H1 (cell line): ENCODE results near the gene BNC2. TPM values are rescaled to one million over a fixed set of nuclear protein-coding genes. Genes with fewer than 3 reads are reported as not detected.

Experiments
- CTCF ChIA-PET: fragments of 300-600 bp; sonication (Branson Sonifier 250); formaldehyde crosslinking; loops from one replicate; lab custom pipeline; 2021; ENCODE audit not compliant: partially characterized antibody; lab: Charles Lee
- POLR2A ChIA-PET: fragments of 300-600 bp; sonication (Branson Sonifier 250); formaldehyde crosslinking; loops from one replicate; lab custom pipeline; 2021; ENCODE audit warnings: inconsistent platforms; ENCODE audit not compliant: partially characterized antibody; lab: Charles Lee
- DNase-seq, 2 experiments: peaks; one replicate each; pipeline versions ENCODE4 v3.0.0 to v3.0.0-alpha.2; 2010 to 2022; ENCODE audit warnings: low spot score in 2 of 2, low read depth in 1 of 2, mixed read lengths in 1 of 2
- FAIRE-seq: peaks from 2 replicates; lab custom pipeline; 2011; peaks lifted over from hg19 to GRCh38; lab: Jason Lieb, UNC
- H2AFZ ChIP-seq: 2 replicates; pipeline ENCODE4 v1.8.1; 2012; ENCODE audit warnings: low read length, inconsistent platforms
- H2AK5ac ChIP-seq: 2 replicates; pipeline ENCODE4 v1.6.1; 2013; ENCODE audit warnings: low read depth, low read length
- H2BK120ac ChIP-seq: replicated peaks from 2 replicates; pipeline ENCODE3; 2013; ENCODE audit warnings: low read depth, low read length, inconsistent platforms
- H2BK12ac ChIP-seq: 2 replicates; pipeline ENCODE4 v1.6.1; 2013; ENCODE audit warnings: low read depth, low read length
- H2BK15ac ChIP-seq: 2 replicates; pipeline ENCODE4 v1.6.1; 2013; ENCODE audit warnings: low read length
- H2BK20ac ChIP-seq: 2 replicates; pipeline ENCODE4 v1.6.1; 2013; ENCODE audit warnings: low read length
- H2BK5ac ChIP-seq: 2 replicates; pipeline ENCODE4 v1.6.1; 2013; ENCODE audit warnings: low read depth, low read length
- H3K14ac ChIP-seq: 2 replicates; pipeline ENCODE4 v1.6.1; 2013; ENCODE audit warnings: inconsistent platforms; ENCODE audit not compliant: insufficient read length
- H3K18ac ChIP-seq: 2 replicates; pipeline ENCODE4 v1.6.1; 2013; ENCODE audit warnings: low read length; ENCODE audit errors: extremely low read depth
- H3K23ac ChIP-seq: 2 replicates; pipeline ENCODE4 v1.6.1; 2013; ENCODE audit warnings: inconsistent platforms; ENCODE audit not compliant: insufficient read length
- H3K23me2 ChIP-seq: 2 replicates; pipeline ENCODE4 v1.6.1; 2013; ENCODE audit warnings: low read depth, low read length
- H3K27ac ChIP-seq: 2 replicates; pipeline ENCODE4 v1.6.1; 2011; ENCODE audit warnings: low read depth, low read length, inconsistent platforms
- H3K27me3 ChIP-seq, 4 experiments: replicated peaks in 1 of 4; 1 replicate in 1 of 4; 2 replicates in 3 of 4; pipeline versions ENCODE4 v1.6.1 to v1.8.1; 2011 to 2013; ENCODE audit warnings: low read length in 3 of 4, mild to moderate bottlenecking in 3 of 4, inconsistent platforms in 2 of 4, mixed read lengths in 2 of 4, moderate library complexity in 1 of 4; ENCODE audit not compliant: control insufficient read depth in 3 of 4, insufficient read depth in 3 of 4; ENCODE audit errors: extremely low read depth in 1 of 4
- H3K36me3 ChIP-seq, 4 experiments: 2 replicates each; pipeline versions ENCODE4 v1.6.1 to v1.8.1; 2011 to 2013; ENCODE audit warnings: mild to moderate bottlenecking in 4 of 4, low read length in 3 of 4, moderate library complexity in 2 of 4, control low read depth in 1 of 4, inconsistent platforms in 1 of 4; ENCODE audit not compliant: insufficient read depth in 4 of 4, control insufficient read depth in 2 of 4
- H3K4ac ChIP-seq: replicated peaks from 2 replicates; pipeline ENCODE3; 2013; ENCODE audit warnings: low read length, low read depth, mixed read lengths, inconsistent platforms; ENCODE audit not compliant: insufficient read length
- H3K4me1 ChIP-seq, 4 experiments: replicated peaks in 1 of 4; 1 replicate in 1 of 4; 2 replicates in 3 of 4; pipeline versions ENCODE4 v1.6.1 to v1.8.1; 2011 to 2013; ENCODE audit warnings: low read length in 3 of 4, inconsistent platforms in 2 of 4, mixed read lengths in 1 of 4; ENCODE audit not compliant: insufficient read depth in 4 of 4, control insufficient read depth in 3 of 4
- H3K4me2 ChIP-seq, 2 experiments: 2 replicates each; pipeline versions ENCODE4 v1.6.1 to v1.8.1; 2011 to 2013; ENCODE audit warnings: low read depth in 2 of 2, low read length in 2 of 2, control low read depth in 1 of 2, inconsistent platforms in 1 of 2, mild to moderate bottlenecking in 1 of 2; ENCODE audit not compliant: insufficient read depth in 1 of 2
- H3K4me3 ChIP-seq, 4 experiments: fragments of 200-600, 300-600 bp in 1 of 4; sonication (generic), shearing (Covaris generic), sonication (Bioruptor Twin) in 1 of 4; 2 replicates each; pipeline versions ENCODE4 v1.5.1 to v1.8.1; 2011 to 2016; ENCODE audit warnings: low read length in 4 of 4, low read depth in 3 of 4, control low read depth in 2 of 4, inconsistent platforms in 2 of 4, mild to moderate bottlenecking in 2 of 4, mixed read lengths in 1 of 4, moderate library complexity in 1 of 4; ENCODE audit not compliant: insufficient read depth in 2 of 4; ENCODE audit errors: extremely low read depth in 1 of 4
- H3K56ac ChIP-seq: replicated peaks from 2 replicates; pipeline ENCODE3; 2013; ENCODE audit warnings: low read depth, mild to moderate bottlenecking, mixed read lengths, low read length, inconsistent platforms; ENCODE audit not compliant: insufficient read length
- H3K79me1 ChIP-seq: 2 replicates; pipeline ENCODE4 v1.6.1; 2013; ENCODE audit warnings: low read depth, low read length, control low read depth
- H3K79me2 ChIP-seq, 2 experiments: 2 replicates each; pipeline versions ENCODE4 v1.6.1 to v1.8.1; 2012 to 2013; ENCODE audit warnings: low read length in 2 of 2, mild to moderate bottlenecking in 2 of 2, inconsistent platforms in 1 of 2; ENCODE audit not compliant: insufficient read depth in 2 of 2, control insufficient read depth in 1 of 2
- H3K9ac ChIP-seq, 4 experiments: replicated peaks in 1 of 4; 1 replicate in 1 of 4; 2 replicates in 3 of 4; pipeline versions ENCODE4 v1.6.1 to v1.8.1; 2011 to 2013; ENCODE audit warnings: low read depth in 3 of 4, low read length in 3 of 4, control low read depth in 2 of 4, mild to moderate bottlenecking in 2 of 4, moderate library complexity in 2 of 4, inconsistent platforms in 1 of 4; ENCODE audit errors: extremely low read depth in 1 of 4
- H3K9me3 ChIP-seq, 2 experiments: 2 replicates each; pipeline versions ENCODE4 v1.6.1 to v1.8.1; 2012 to 2013; ENCODE audit warnings: mild to moderate bottlenecking in 2 of 2, moderate library complexity in 2 of 2, control low read depth in 1 of 2, inconsistent platforms in 1 of 2, low read depth in 1 of 2, low read length in 1 of 2, mixed read lengths in 1 of 2; ENCODE audit not compliant: insufficient read depth in 2 of 2
- H4K20me1 ChIP-seq, 2 experiments: replicated peaks in 1 of 2; 2 replicates each; pipeline versions ENCODE3 to v1.8.1; 2011 to 2013; ENCODE audit warnings: inconsistent platforms in 2 of 2, low read length in 2 of 2, mild to moderate bottlenecking in 1 of 2; ENCODE audit not compliant: insufficient read depth in 2 of 2, control insufficient read depth in 1 of 2
- H4K5ac ChIP-seq: 2 replicates; pipeline ENCODE4 v1.6.1; 2013; ENCODE audit warnings: low read length, low read depth, mixed read lengths, inconsistent platforms; ENCODE audit not compliant: insufficient read length
- H4K8ac ChIP-seq: 2 replicates; pipeline ENCODE4 v1.8.0; 2013; ENCODE audit warnings: mild to moderate bottlenecking, moderate library complexity, low read length, inconsistent platforms; ENCODE audit not compliant: insufficient read depth; ENCODE audit errors: extremely low read depth
- H4K91ac ChIP-seq: replicated peaks from 2 replicates; pipeline ENCODE3; 2013; ENCODE audit warnings: low read length, mixed read lengths, inconsistent platforms; ENCODE audit not compliant: insufficient read length
- ATF3 ChIP-seq: IDR thresholded peaks from 2 replicates; pipeline ENCODE4 v1.6.1; 2011; ENCODE audit warnings: low read depth, mild to moderate bottlenecking, low read length; ENCODE audit not compliant: insufficient read depth
- CHD1 ChIP-seq: IDR thresholded peaks from 2 replicates; pipeline ENCODE4 v1.6.1; 2012; ENCODE audit warnings: low read depth, low read length, improper control_type of control experiment
- CTBP2 ChIP-seq: IDR thresholded peaks from 2 replicates; pipeline ENCODE4 v1.7.0; 2011; ENCODE audit warnings: borderline replicate concordance, mild to moderate bottlenecking, moderate library complexity, mixed read lengths, low read length; ENCODE audit not compliant: insufficient read depth, insufficient read length
- SIN3A ChIP-seq, 2 experiments: IDR thresholded peaks in 1 of 2; conservative IDR thresholded peaks in 1 of 2; 2 replicates each; pipeline ENCODE4 v1.6.1; 2011 to 2012; ENCODE audit warnings: low read length in 2 of 2, improper control_type of control experiment in 1 of 2, low read depth in 1 of 2, mild to moderate bottlenecking in 1 of 2
- TBP ChIP-seq: IDR thresholded peaks from 2 replicates; pipeline ENCODE4 v1.6.1; 2011; ENCODE audit warnings: low read depth, low read length, improper control_type of control experiment
- YY1 ChIP-seq: IDR thresholded peaks from 2 replicates; pipeline ENCODE4 v1.6.1; 2011; ENCODE audit warnings: low read depth, mild to moderate bottlenecking, low read length
- WGBS, 2 experiments: shearing (Covaris generic) in 1 of 2; methylation state at CpG; one replicate each; pipeline versions ENCODE4 v1.1.6 to v1.1.7; 2013 to 2015; ENCODE audit warnings: low lambda C conversion rate in 2 of 2, mixed read lengths in 2 of 2, inconsistent platforms in 1 of 2, low coverage in 1 of 2, missing lambda C conversion rate in 1 of 2; ENCODE audit not compliant: insufficient replicate concordance in 2 of 2, insufficient coverage in 1 of 2, insufficient read length in 1 of 2; ENCODE audit errors: extremely low coverage in 1 of 2, missing lambda C conversion rate in 1 of 2; 5-methylcytosine and 5-hydroxymethylcytosine counted together
- polyA plus RNA-seq, 7 experiments: library from polyadenylated mRNA; depleted of rRNA in 3 of 7; stranded (reverse) in 5 of 7; unstranded in 2 of 7; fragments of >200 nt in 5 of 7; fragments of 200-250 nt in 2 of 7; gene quantifications; 1 replicate in 5 of 7; 2 replicates in 1 of 7; 4 replicates in 1 of 7; pipeline versions ENCODE4 v1.2.1 to v1.2.3, GENCODE V29; 2011 to 2013; ENCODE audit warnings: missing spikeins in 2 of 7, mixed read lengths in 2 of 7
- total RNA-seq: library from RNA; stranded (reverse); fragmentation: NEBNext Ultra II Directional; extraction: Animal tissue kit (Norgen Biotek cat#: 25700); gene quantifications from 2 replicates; pipeline ENCODE4 v1.2.1, GENCODE V29; 2021

The BNC2 gene
- total and polyA plus RNA-seq, 2 of the 8 experiments (the other 6 are each of a cell fraction or from before 2014, with no cell fraction given), result 16.0 to 26.8 TPM

- Histone ChIP-seq H4K91ac (no peak overlapping the region), H3K9ac (no peak overlapping the region), H2BK20ac (no peak overlapping the region), H4K5ac (no peak overlapping the region), H3K27ac (no peak overlapping the region), H3K23me2 (no peaks in the 10 kb centered on the region), H3K4me1 (no peaks in the 10 kb centered on the region), H3K36me3 (no peaks in the 10 kb centered on the region), H4K20me1 (no peaks in the 10 kb centered on the region), H2AK5ac (no peak overlapping the region), H3K18ac (no peak overlapping the region), H3K4me2 (no peak overlapping the region), H3K79me2 (no peaks in the 10 kb centered on the region), H2BK5ac (no peak overlapping the region), H2BK15ac (no peak overlapping the region), H3K14ac (no peak overlapping the region), H2BK12ac (no peak overlapping the region), H3K27me3 (no peaks in the 10 kb centered on the region), H3K4ac (no peak overlapping the region), H3K56ac (no peak overlapping the region), H2AFZ (no peak overlapping the region), H3K79me1 (no peaks in the 10 kb centered on the region), H4K8ac (no peak overlapping the region), H2BK120ac (no peak overlapping the region), H3K9me3 (no peaks in the 10 kb centered on the region), H3K4me3 (no peak overlapping the region), H3K23ac (no peak overlapping the region)
- POLR2A ChIA-PET, result no interaction called here
- 92% methylated on average over 3 of the region's 3 CpGs; no CpG with 5 or more reads in 1 of the 2 experiments for WGBS, 2 experiments
- DNase-seq (no peak), FAIRE-seq (no peak)
- CTCF ChIA-PET, result no interaction called here
- no peak for TF ChIP-seq CHD1
- TF ChIP-seq SIN3A (conservative IDR thresholded peaks at IDR 0.05 in 1 of 2, IDR thresholded peaks at IDR 0.05 in 1 of 2; ENCODE audit: low read depth in 1 of 2, low read length in 2 of 2), result no peak
- TF ChIP-seq TBP, result no peak
- no peak for TF ChIP-seq YY1
- no peak for TF ChIP-seq CTBP2
- TF ChIP-seq ATF3, result no peak
Measured at GRCh38 chr9:16888594-16888993, 18.1 kb upstream of the BNC2 start.
